Astrocyte (in vitro differentiated cells and primary cell): Measurements from ENCODE around the gene UGGT2. TPM values are rescaled to one million over a fixed set of nuclear protein-coding genes. Genes with fewer than 3 reads are reported as not detected.

ENCODE experiments used
- DNase-seq: peaks from one replicate; pipeline ENCODE4 v3.0.0-alpha.2; 2010; ENCODE audit warnings: low read depth
- FAIRE-seq: peaks from 2 replicates; lab custom pipeline; 2011; peaks lifted over from hg19 to GRCh38; lab: Jason Lieb, UNC
- H2AFZ ChIP-seq: 2 replicates; pipeline ENCODE4 v1.6.0; 2012; ENCODE audit warnings: low read depth, low read length, inconsistent platforms
- H3K27ac ChIP-seq: 2 replicates; pipeline ENCODE4 v1.5.1; 2011; ENCODE audit warnings: low read depth, low read length, inconsistent platforms
- H3K27me3 ChIP-seq: 2 replicates; pipeline ENCODE4 v1.6.0; 2011; ENCODE audit warnings: low read length, inconsistent platforms; ENCODE audit not compliant: insufficient read depth
- H3K36me3 ChIP-seq: 2 replicates; pipeline ENCODE4 v1.5.1; 2011; ENCODE audit warnings: low read length, inconsistent platforms; ENCODE audit not compliant: insufficient read depth
- H3K4me1 ChIP-seq: 2 replicates; pipeline ENCODE4 v1.5.1; 2011; ENCODE audit warnings: low read length, inconsistent platforms; ENCODE audit not compliant: insufficient read depth
- H3K4me2 ChIP-seq: 2 replicates; pipeline ENCODE4 v1.6.0; 2012; ENCODE audit warnings: low read length, inconsistent platforms
- H3K4me3 ChIP-seq: 2 replicates; pipeline ENCODE4 v1.5.1; 2011; ENCODE audit warnings: low read depth, mild to moderate bottlenecking, low read length, inconsistent platforms; ENCODE audit not compliant: insufficient read depth
- H3K79me2 ChIP-seq: 2 replicates; pipeline ENCODE4 v1.6.0; 2012; ENCODE audit warnings: mild to moderate bottlenecking, low read length, inconsistent platforms; ENCODE audit not compliant: insufficient read depth
- H3K9ac ChIP-seq: 2 replicates; pipeline ENCODE4 v1.6.0; 2012; ENCODE audit warnings: mild to moderate bottlenecking, low read length, inconsistent platforms
- H3K9me3 ChIP-seq: 2 replicates; pipeline ENCODE4 v1.5.1; 2012; ENCODE audit warnings: low read depth, mild to moderate bottlenecking, low read length, inconsistent platforms; ENCODE audit not compliant: insufficient read depth
- H4K20me1 ChIP-seq: 2 replicates; pipeline ENCODE4 v1.6.0; 2012; ENCODE audit warnings: low read length, inconsistent platforms; ENCODE audit not compliant: insufficient read depth
- H3K27ac Mint-ChIP-seq: one replicate; pipeline ENCODE4 v1.8.0; 2021; ENCODE audit warnings: mild to moderate bottlenecking, mixed read lengths; ENCODE audit not compliant: unreplicated experiment
- H3K27me3 Mint-ChIP-seq: one replicate; pipeline ENCODE4 v1.8.0; 2021; ENCODE audit warnings: low read depth, mixed read lengths; ENCODE audit not compliant: unreplicated experiment
- H3K36me3 Mint-ChIP-seq: one replicate; pipeline ENCODE4 v1.8.0; 2021; ENCODE audit warnings: low read depth, mixed read lengths; ENCODE audit not compliant: unreplicated experiment
- H3K4me1 Mint-ChIP-seq: one replicate; pipeline ENCODE4 v1.8.0; 2021; ENCODE audit warnings: low read depth, mixed read lengths; ENCODE audit not compliant: unreplicated experiment
- H3K4me3 Mint-ChIP-seq: one replicate; pipeline ENCODE4 v1.8.0; 2021; ENCODE audit warnings: mild to moderate bottlenecking, moderate library complexity, mixed read lengths; ENCODE audit not compliant: unreplicated experiment
- H3K9me3 Mint-ChIP-seq: one replicate; pipeline ENCODE4 v1.8.0; 2021; ENCODE audit warnings: mild to moderate bottlenecking, mixed read lengths; ENCODE audit not compliant: unreplicated experiment
- CTCF ChIP-seq: IDR thresholded peaks from 2 replicates; pipeline ENCODE4 v1.5.1; 2011; ENCODE audit warnings: low read depth, mild to moderate bottlenecking, inconsistent platforms, low read length, moderate library complexity; ENCODE audit not compliant: insufficient read depth
- EZH2 ChIP-seq: IDR thresholded peaks from 2 replicates; pipeline ENCODE4 v1.6.1; 2012; ENCODE audit warnings: mild to moderate bottlenecking, low read length, inconsistent platforms; ENCODE audit not compliant: insufficient read depth
- total RNA-seq: library from RNA; stranded (reverse); gene quantifications from 2 replicates; pipeline ENCODE4 v1.2.1, GENCODE V29; 2021

UGGT2 gene
- total RNA-seq, 1 donor from 2014 or later: 36.2 TPM

GRCh38 chr13:96025283-96025682, 27.9 kb downstream of the UGGT2 start:
- H3K4me3 ChIP-seq: no peak overlapping the region
- H3K27ac ChIP-seq: no peak overlapping the region
- H2AFZ ChIP-seq: no peak overlapping the region
- peaks cover 3% of the 10 kb centered on the region for H3K4me1 ChIP-seq
- no peaks in the 10 kb centered on the region for H3K27me3 Mint-ChIP-seq
- no peaks in the 10 kb centered on the region for H3K9me3 ChIP-seq
- H4K20me1 ChIP-seq: peaks cover 3% of the 10 kb centered on the region
- no peaks in the 10 kb centered on the region for H3K9me3 Mint-ChIP-seq
- no peaks in the 10 kb centered on the region for H3K36me3 Mint-ChIP-seq
- no peak for TF ChIP-seq EZH2
- no peak for TF ChIP-seq CTCF
- no peak for FAIRE-seq
- H3K4me1 Mint-ChIP-seq: peaks cover 12% of the 10 kb centered on the region
- no peaks in the 10 kb centered on the region for H3K27me3 ChIP-seq
- no peak for DNase-seq
- no peak overlapping the region for H3K9ac ChIP-seq
- H3K4me3 Mint-ChIP-seq: no peak overlapping the region
- no peak overlapping the region for H3K4me2 ChIP-seq
- no peaks in the 10 kb centered on the region for H3K36me3 ChIP-seq
- no peak overlapping the region for H3K27ac Mint-ChIP-seq
- H3K79me2 ChIP-seq: peaks cover 4% of the 10 kb centered on the region

- no peak overlapping the region for H3K9ac ChIP-seq
- H2AFZ ChIP-seq: no peak overlapping the region
- H3K4me3 Mint-ChIP-seq: no peak overlapping the region
- no peaks in the 10 kb centered on the region for H3K36me3 Mint-ChIP-seq
- H3K27ac ChIP-seq: no peak overlapping the region
- H3K27me3 ChIP-seq: no peaks in the 10 kb centered on the region
- peaks cover 4% of the 10 kb centered on the region for H3K36me3 ChIP-seq
- H4K20me1 ChIP-seq: no peaks in the 10 kb centered on the region
- no peak overlapping the region for H3K4me3 ChIP-seq
- no peak overlapping the region for H3K27ac Mint-ChIP-seq
- no peak overlapping the region for H3K4me2 ChIP-seq
- DNase-seq (no peak), FAIRE-seq (no peak)
- no peaks in the 10 kb centered on the region for H3K9me3 ChIP-seq
- peaks cover 3% of the 10 kb centered on the region for H3K4me1 ChIP-seq
- peaks cover 2% of the 10 kb centered on the region for H3K9me3 Mint-ChIP-seq
- TF ChIP-seq CTCF: no peak
- TF ChIP-seq EZH2: no peak
- H3K4me1 Mint-ChIP-seq: peaks cover 10% of the 10 kb centered on the region
- no peaks in the 10 kb centered on the region for H3K79me2 ChIP-seq
- no peaks in the 10 kb centered on the region for H3K27me3 Mint-ChIP-seq
Measured at GRCh38 chr13:96020931-96021330, 32.3 kb downstream of the UGGT2 start.

GRCh38 chr13:96020155-96020575, 33.0 kb downstream of the UGGT2 start:
- Mint-ChIP-seq H3K4me3 (no peak overlapping the region), H3K9me3 (peaks cover 2% of the 10 kb centered on the region), H3K27me3 (no peaks in the 10 kb centered on the region), H3K36me3 (no peaks in the 10 kb centered on the region), H3K4me1 (peaks cover 3% of the 10 kb centered on the region), H3K27ac (no peak overlapping the region)
- no peak overlapping the region for H2AFZ ChIP-seq
- peaks cover 4% of the 10 kb centered on the region for H3K36me3 ChIP-seq
- no peaks in the 10 kb centered on the region for H3K79me2 ChIP-seq
- no peak overlapping the region for H3K9ac ChIP-seq
- H3K27ac ChIP-seq: no peak overlapping the region
- peaks cover 3% of the 10 kb centered on the region for H3K4me1 ChIP-seq
- DNase-seq (peak; percentile 50), FAIRE-seq (no peak)
- no peaks in the 10 kb centered on the region for H3K9me3 ChIP-seq
- H3K4me3 ChIP-seq: no peak overlapping the region
- no peak overlapping the region for H3K4me2 ChIP-seq
- H3K27me3 ChIP-seq: no peaks in the 10 kb centered on the region
- no peaks in the 10 kb centered on the region for H4K20me1 ChIP-seq
- TF ChIP-seq EZH2: no peak
- peak; percentile 65 for TF ChIP-seq CTCF
